22Rv1 (cell line): ENCODE measurements around the gene PRELID3B.

ENCODE experiments used
- H3K27ac ChIP-seq: fragments of 450-650 bp; 2 replicates; pipeline ENCODE4 v1.5.1; 2017
- ZFX ChIP-seq: fragments of 450-650 bp; IDR thresholded peaks from 2 replicates; pipeline ENCODE4 v1.6.1; 2017; ENCODE audit warnings: antibody characterized with exemption, borderline replicate concordance
- TF ChIP-seq, protein P1 (sequence below): fragments of 450-650 bp; IDR thresholded peaks from 2 replicates; pipeline ENCODE4 v1.5.1; 2017; ENCODE audit warnings: mild to moderate bottlenecking

Gene PRELID3B

GRCh38 chr20:58986286-58986967, 56.2 kb downstream of the PRELID3B start:
- no peak overlapping the region for H3K27ac ChIP-seq
- TF ChIP-seq ZFX, result no peak
- TF ChIP-seq, protein P1, sequence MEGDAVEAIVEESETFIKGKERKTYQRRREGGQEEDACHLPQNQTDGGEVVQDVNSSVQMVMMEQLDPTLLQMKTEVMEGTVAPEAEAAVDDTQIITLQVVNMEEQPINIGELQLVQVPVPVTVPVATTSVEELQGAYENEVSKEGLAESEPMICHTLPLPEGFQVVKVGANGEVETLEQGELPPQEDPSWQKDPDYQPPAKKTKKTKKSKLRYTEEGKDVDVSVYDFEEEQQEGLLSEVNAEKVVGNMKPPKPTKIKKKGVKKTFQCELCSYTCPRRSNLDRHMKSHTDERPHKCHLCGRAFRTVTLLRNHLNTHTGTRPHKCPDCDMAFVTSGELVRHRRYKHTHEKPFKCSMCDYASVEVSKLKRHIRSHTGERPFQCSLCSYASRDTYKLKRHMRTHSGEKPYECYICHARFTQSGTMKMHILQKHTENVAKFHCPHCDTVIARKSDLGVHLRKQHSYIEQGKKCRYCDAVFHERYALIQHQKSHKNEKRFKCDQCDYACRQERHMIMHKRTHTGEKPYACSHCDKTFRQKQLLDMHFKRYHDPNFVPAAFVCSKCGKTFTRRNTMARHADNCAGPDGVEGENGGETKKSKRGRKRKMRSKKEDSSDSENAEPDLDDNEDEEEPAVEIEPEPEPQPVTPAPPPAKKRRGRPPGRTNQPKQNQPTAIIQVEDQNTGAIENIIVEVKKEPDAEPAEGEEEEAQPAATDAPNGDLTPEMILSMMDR, result no peak

DNA sequence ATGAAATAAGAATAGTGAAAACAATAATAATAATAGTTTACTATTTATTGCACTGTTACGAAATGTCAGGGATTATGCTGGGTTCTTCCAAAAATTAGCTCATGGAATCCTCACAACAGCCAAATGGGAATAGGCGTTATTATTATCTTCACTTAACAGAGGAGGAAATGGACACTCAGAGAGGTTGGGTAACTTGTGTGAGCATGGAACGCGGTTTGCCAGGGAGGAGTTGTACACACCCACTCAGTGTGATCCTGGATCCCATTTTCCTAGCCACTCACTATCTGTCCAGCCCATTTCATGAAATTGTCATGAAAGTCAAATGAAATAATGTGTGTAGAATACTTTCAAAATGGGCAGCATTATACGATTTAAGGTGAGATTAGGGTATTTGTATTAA, 56.9 kb downstream of the PRELID3B start:
- TF ChIP-seq, protein P1, result no peak
- TF ChIP-seq ZFX, result no peak
- H3K27ac ChIP-seq, result no peak overlapping the region

- TF ChIP-seq, protein P1, result no peak
- TF ChIP-seq ZFX, result no peak
- H3K27ac ChIP-seq, result no peak overlapping the region
Measured at GRCh38 chr20:58984691-58985090, 57.9 kb downstream of the PRELID3B start.
